NCI-H2081 treated with DMSO at 0.1 percent for 48 hours (cell line): ENCODE results near the gene PITPNM2.

Experiments used
- DNase-seq: peaks from one replicate; lab custom pipeline; 2025; lab: John Stamatoyannopoulos, UW

PITPNM2 gene

GRCh38 chr12:123150744-123151456 lies at the start of gene PITPNM2:
Gene PITPNM2, minus strand, starts transcription at chr12:123151090. Its CDS starts 116,500 bp downstream, at chr12:123034590.
- no peak for DNase-seq

GRCh38 chr12:123200414-123200813 lies 49.5 kb upstream of the PITPNM2 start:
- no peak for DNase-seq

- DNase-seq, result no peak
Observed at GRCh38 chr12:123199936-123200335, 49.0 kb upstream of the PITPNM2 start.

GRCh38 chr12:123187637-123188036 lies 36.7 kb upstream of the PITPNM2 start:
- DNase-seq, result no peak

- DNase-seq, result no peak
Observed at GRCh38 chr12:123180171-123180570, 29.3 kb upstream of the PITPNM2 start.

GRCh38 chr12:123171967-123172366 lies 21.1 kb upstream of the PITPNM2 start:
- no peak for DNase-seq

- no peak for DNase-seq
Observed at GRCh38 chr12:123167329-123167728, 16.4 kb upstream of the PITPNM2 start.

GRCh38 chr12:123165537-123165936 lies 14.6 kb upstream of the PITPNM2 start:
- DNase-seq, result no peak

GRCh38 chr12:123164710-123165261 lies 13.9 kb upstream of the PITPNM2 start:
- no peak for DNase-seq

- no peak for DNase-seq
Observed at GRCh38 chr12:123164222-123164621, 13.3 kb upstream of the PITPNM2 start.

GRCh38 chr12:123163227-123163626 lies 12.3 kb upstream of the PITPNM2 start:
- no peak for DNase-seq

GRCh38 chr12:123160801-123161487 lies 10.1 kb upstream of the PITPNM2 start:
- no peak for DNase-seq

- no peak for DNase-seq
Observed at GRCh38 chr12:123153906-123154305, 3.0 kb upstream of the PITPNM2 start.

GRCh38 chr12:123152833-123153232 lies 1.9 kb upstream of the PITPNM2 start:
- no peak for DNase-seq

- DNase-seq, result no peak
Observed at GRCh38 chr12:123151457-123152454, 866 bp upstream of the PITPNM2 start.

GRCh38 chr12:123150275-123150743 lies 581 bp downstream of the PITPNM2 start:
- DNase-seq, result no peak

GRCh38 chr12:123149501-123150274 lies 1.2 kb downstream of the PITPNM2 start:
- no peak for DNase-seq

- DNase-seq, result no peak
Observed at GRCh38 chr12:123149088-123149487, 1.8 kb downstream of the PITPNM2 start.

GRCh38 chr12:123148655-123149054 lies 2.2 kb downstream of the PITPNM2 start:
- DNase-seq, result no peak

GRCh38 chr12:123148223-123148622 lies 2.7 kb downstream of the PITPNM2 start:
- no peak for DNase-seq

- DNase-seq, result no peak
Observed at GRCh38 chr12:123145211-123145610, 5.7 kb downstream of the PITPNM2 start.
